ENCODE results near the gene NPC1L1.

DNA sequence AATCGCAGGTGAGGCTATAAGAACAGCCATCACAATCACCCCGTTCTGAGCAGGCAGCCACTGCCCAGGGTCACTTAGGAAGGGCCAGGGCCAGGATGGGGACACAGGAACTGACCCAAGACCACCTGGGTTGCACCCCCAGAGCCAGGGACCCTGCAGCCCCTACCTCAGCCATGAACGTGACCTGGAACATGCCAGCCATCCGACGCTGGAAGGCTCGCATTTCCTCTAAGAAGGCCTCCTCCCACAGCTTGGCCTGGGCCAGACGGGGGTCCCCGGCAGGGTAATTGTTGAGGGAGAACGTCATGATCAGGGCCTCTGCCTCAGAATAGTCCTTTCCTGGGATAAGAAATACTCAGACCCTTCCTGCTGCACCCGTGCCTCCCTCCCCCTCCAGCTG, 5.0 kb downstream of the NPC1L1 start:
- TF ChIP-seq, protein P1, sequence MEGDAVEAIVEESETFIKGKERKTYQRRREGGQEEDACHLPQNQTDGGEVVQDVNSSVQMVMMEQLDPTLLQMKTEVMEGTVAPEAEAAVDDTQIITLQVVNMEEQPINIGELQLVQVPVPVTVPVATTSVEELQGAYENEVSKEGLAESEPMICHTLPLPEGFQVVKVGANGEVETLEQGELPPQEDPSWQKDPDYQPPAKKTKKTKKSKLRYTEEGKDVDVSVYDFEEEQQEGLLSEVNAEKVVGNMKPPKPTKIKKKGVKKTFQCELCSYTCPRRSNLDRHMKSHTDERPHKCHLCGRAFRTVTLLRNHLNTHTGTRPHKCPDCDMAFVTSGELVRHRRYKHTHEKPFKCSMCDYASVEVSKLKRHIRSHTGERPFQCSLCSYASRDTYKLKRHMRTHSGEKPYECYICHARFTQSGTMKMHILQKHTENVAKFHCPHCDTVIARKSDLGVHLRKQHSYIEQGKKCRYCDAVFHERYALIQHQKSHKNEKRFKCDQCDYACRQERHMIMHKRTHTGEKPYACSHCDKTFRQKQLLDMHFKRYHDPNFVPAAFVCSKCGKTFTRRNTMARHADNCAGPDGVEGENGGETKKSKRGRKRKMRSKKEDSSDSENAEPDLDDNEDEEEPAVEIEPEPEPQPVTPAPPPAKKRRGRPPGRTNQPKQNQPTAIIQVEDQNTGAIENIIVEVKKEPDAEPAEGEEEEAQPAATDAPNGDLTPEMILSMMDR (conservative IDR thresholded peaks at IDR 0.05 in 1 of 2, IDR thresholded peaks at IDR 0.05 in 1 of 2; ENCODE audit: extremely low read depth in 1 of 2, insufficient read depth in 1 of 2, low read depth in 1 of 2, low read length in 2 of 2): no peak
- TF ChIP-seq EZH2 (IDR thresholded peaks at IDR 0.05; ENCODE audit: borderline replicate concordance, low read length): no peak
